Skin epidermis (tissue), 12 donors: ENCODE measurements around the gene GIMAP8.

Experiments used
- H3K27ac ChIP-seq, 21 experiments: fragments of 200-600 bp; sonication (generic) in 11 of 21; one replicate each; pipeline ENCODE4 v1.5.0; 2020; ENCODE audit warnings: mild to moderate bottlenecking in 3 of 21, inconsistent platforms in 2 of 21, moderate library complexity in 2 of 21
- H3K4me3 ChIP-seq, 7 experiments: fragments of 200-600 bp; sonication (generic) in 2 of 7; one replicate each; pipeline ENCODE4 v1.5.0; 2020; ENCODE audit warnings: inconsistent platforms in 2 of 7, mild to moderate bottlenecking in 2 of 7, moderate library complexity in 1 of 7

The GIMAP8 gene

DNA sequence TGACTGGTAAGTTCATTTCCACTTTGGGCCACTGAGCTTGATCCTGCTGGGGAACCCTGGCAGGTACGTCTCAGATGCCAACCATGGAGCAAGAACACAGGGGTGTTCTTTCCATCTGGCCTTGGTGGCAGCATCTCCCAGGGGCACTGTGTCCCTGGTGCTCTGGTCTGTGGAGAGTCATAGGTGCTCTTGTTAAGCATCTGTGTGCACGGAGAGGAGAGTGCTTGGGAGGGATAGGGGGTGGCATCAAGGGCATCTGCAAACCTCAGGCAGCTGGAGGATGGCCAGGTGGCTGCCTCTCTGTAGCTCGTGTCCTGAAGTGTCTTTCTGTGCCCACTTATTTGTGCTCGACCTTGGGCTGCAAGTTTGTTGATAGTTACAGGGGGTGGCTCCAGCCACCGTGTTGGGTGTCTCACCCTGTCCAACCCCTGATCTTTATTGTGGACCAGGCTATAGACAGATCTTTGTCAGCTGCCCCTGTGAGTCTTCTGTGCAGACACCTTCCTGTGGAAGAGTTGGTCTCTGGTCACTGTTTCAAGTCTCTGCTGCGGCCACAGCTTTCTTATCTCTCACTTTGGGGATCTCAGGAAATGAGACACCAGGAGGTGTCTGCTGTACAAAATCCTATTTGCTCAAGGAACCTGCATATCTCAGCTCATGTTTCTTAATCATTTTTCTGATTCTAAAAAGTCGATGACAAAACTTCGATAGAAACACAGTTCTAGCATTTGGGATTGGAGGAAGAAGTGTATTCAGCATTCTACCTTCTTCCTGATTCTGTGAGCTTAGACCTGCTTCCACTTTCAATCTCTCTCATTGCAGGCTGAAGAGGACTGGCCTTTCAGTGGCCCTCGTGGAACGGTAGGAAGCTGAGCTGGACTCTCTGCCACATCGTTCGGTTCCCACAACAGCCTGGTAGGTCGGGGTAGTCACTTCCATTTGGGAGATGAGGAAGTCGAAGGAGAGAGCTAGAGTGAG lies 17.2 kb upstream of the GIMAP8 start:
- Histone ChIP-seq H3K27ac (peak overlapping the region in 1 of 21 experiments; percentile 42), H3K4me3 (no peak overlapping the region)

DNA sequence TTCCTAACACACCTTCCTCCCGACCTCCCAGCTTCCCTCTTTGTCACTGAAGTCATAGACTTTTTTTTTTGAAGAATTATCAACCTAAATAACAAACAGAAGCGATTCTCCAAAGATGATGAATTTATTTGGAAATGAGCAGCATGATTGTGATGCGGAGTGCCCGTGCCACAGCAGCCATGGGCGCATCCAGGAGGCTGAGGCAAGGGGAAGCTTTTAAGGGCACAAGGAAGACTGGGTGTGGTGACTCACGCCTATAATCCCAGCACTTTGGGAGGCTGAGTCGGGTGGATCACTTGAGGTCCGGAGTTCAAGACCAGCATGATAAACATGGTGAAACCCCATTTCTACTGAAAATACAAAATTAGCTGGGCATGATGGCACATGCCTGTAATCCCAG lies 16.2 kb upstream of the GIMAP8 start:
- H3K27ac ChIP-seq, result no peak overlapping the region
- H3K4me3 ChIP-seq, result no peak overlapping the region

DNA sequence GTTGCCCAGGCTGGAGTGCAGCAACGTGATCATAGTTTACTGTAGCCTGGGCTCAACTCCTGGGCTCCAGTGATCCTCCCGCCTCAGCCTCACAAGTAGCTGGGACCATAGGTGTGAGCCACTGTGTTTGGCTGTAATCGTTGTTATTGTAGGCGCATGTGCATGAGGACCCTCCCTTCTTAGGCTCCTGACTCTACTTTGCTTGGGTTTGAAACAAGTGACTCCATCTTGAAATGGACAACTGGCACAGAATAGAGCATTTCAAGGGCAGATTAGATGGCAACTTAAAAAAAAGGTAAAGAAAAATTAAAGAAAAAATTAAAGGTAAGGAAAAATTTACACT lies 15.4 kb upstream of the GIMAP8 start:
- no peak overlapping the region for H3K27ac ChIP-seq
- no peak overlapping the region for H3K4me3 ChIP-seq

DNA sequence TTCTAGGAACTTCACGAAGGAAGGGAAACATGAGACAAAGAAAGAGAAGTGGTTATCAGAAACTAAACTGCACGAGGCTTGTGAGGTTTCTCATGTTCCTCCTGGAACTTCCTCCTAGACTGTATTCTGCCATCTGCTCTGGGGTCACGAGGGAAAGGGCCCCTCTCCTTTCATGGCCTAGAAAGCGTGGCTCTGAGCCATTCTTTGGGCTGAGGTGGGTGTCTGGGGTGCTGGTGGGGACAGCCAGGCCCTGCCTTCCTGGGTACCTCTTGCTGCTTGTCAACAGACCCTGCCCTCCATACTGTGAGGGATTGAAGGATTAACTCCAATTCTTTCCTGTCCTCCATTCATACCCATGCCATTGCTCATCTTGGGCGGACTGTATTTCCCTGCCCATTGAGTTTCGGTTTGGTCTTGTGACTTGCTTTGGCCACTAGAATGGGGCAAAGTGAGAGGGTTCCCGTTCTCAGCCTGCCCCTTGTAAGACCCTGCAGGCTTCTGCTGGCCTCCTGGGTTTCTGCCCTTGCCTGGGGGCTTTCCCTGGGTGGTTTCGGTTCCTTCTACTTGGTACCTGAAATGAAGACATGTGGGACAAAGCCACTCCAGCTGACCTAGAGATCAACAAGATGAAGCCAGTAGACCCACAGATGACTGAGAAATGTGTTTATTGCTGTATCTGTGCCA lies 14.9 kb upstream of the GIMAP8 start:
- H3K27ac ChIP-seq, result no peak overlapping the region

DNA sequence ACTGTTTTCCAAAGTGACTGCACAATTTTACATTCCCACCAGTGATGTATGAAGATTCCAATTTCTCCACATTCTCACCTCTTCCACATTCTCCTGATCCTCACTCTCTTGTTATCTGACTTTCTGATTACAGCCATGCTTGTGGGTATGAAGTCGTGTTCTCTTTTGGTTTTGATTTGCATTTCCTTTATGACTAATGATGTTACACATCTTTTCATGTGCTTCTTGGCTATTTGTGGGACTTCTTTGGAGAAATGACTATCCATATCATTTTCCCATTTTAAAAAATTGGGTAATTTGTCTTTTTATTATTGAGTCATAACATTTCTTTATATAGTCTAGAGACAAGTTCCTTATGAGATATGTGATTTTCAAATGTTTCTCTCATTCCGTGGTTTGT lies 10.5 kb upstream of the GIMAP8 start:
- no peak overlapping the region for H3K4me3 ChIP-seq

More for the DNA sequence above, 14.9 kb upstream of the GIMAP8 start:
- no peak overlapping the region for H3K4me3 ChIP-seq

DNA sequence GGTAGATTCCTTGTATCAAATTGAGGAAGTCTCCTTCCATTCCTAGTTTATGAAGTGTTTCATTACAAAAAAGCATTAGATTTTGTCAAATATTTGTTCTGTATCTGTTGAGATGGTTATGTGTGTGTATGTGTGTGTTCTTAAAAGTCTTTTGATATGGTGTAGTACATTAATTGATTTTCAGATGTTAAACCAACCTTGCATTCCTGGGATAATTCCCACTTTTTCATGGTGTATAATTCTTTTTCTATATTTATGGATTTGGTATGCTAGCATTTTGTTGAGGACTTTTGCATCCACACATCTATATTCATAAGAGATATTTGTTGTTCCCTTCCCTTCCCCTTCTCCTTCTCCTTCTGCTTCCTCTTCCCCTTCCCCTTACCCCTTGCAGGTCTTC lies 8.9 kb upstream of the GIMAP8 start:
- H3K4me3 ChIP-seq, result no peak overlapping the region
- no peak overlapping the region for H3K27ac ChIP-seq

More for the DNA sequence above, 10.5 kb upstream of the GIMAP8 start:
- H3K27ac ChIP-seq, result no peak overlapping the region

DNA sequence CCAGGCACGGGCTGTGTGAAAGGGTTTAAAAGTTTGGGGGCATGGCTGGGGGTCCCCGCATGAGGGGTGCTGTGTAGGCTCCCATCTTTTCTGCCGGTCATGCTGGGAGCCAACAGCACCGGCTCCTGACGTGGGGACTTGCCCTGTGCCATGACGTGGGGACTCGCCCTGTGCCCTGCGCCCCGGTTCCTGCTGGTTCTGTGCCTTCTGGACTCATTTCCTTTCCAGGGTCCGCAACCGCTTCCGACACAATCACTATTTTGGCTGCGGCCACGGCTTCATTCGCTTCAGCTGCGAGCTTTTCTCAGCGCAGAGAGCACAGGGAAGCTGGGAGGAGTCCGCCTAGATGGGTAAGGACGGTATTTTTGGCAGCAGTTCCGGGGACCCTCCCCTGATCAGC lies 7.6 kb upstream of the GIMAP8 start:
- no peak overlapping the region for H3K4me3 ChIP-seq
- H3K27ac ChIP-seq, result no peak overlapping the region

DNA sequence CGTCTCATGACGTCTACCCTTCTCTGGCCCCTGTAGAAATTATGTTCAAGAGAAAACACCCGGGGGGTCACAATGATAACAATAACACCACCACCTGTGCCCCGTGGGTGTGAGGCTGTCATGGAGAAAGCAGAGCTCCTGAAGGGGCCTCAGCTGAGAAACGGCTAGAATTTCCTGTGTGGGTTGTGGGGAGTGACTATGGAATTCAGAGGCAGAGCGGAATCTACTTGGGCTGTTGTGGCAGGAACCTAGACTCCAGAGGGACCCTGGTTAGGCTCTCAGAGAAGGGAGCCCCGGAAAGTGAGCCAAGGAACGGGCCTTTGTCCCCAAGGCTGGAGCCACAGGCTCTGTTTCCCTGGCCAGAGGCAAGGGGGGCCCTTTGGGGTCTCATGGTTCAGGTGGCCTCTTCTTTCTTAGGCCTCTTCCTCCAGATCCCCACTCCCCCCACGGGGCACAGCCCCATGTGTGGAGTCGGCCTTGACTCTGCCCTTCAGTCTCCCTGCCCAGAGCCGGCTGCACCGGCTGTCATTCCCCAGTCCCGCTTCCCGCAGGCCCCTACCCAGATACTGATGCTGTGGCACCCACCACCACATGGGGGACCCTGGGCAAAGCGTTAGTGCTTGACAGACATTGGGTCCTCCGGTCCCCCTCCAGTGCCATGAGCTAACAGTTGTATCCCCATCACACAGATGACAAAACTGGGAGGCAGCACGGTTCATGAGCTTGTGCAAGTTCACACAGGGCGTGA lies 6.5 kb upstream of the GIMAP8 start:
- Histone ChIP-seq H3K27ac (no peak overlapping the region), H3K4me3 (no peak overlapping the region)

DNA sequence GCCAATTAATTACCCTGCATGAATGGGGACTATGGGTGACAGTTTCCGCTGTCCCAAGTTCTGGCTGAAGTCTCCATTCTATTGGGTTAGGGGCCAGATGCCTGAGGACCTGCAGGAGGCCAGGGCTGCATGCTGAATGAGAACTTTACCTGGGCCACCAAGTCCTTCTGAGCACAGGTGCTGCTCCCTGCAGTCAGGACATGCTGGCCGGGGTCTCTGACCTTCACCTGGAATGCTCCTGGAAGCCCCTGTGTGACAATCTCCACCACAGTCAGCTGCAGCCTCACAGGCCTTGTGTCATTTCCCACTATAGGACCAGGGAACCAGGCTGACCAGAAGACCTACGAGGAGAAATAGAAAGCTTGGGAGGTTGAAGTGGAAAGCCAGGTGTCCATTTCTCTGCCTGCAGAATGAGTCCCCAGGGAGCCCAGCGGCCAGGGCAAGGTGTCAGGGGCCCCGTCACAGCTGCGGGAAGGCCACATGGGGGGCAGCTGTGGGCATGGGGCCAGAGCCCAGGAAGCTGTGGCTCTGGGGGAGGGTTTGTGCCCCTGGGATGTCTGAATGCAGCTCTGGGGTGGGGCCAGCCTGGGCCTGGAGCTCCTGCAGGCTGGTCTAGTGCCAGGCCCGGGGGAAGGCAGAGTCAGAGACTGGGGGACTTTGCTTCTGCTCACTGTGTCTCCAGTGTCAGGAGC lies 5.6 kb upstream of the GIMAP8 start:
- Histone ChIP-seq H3K4me3 (no peak overlapping the region), H3K27ac (no peak overlapping the region)

DNA sequence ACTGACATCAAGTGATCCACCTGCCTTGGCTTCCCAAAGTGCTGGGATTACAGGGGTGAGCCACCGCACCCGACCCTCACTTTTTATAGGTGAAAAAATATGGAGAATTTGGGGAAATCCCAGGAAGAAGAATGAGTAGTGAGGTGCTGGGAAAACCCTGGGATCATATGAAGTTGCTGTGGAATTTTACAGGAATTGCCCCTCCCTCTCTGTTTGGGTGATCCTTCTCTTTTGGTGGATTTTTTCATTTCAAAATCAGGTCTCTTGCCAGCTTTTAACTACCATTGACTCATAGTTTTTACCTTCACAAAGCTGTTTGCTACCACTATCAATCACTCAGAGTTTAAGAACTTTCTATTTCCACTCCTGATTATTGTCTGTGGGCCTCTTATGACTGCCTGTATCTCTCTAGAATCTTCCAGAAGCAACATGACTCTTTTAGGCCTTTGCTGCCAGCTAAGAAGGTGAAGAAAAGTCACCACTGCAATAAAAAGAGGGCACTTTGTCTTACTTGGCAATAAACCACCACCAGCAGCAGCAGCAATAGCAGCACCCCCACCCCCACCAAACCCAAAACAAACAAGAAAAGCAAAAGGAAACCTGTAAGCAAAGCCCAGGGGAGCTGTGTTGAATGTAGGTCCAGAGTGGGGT lies 4.0 kb upstream of the GIMAP8 start:
- H3K4me3 ChIP-seq, result no peak overlapping the region
- no peak overlapping the region for H3K27ac ChIP-seq

DNA sequence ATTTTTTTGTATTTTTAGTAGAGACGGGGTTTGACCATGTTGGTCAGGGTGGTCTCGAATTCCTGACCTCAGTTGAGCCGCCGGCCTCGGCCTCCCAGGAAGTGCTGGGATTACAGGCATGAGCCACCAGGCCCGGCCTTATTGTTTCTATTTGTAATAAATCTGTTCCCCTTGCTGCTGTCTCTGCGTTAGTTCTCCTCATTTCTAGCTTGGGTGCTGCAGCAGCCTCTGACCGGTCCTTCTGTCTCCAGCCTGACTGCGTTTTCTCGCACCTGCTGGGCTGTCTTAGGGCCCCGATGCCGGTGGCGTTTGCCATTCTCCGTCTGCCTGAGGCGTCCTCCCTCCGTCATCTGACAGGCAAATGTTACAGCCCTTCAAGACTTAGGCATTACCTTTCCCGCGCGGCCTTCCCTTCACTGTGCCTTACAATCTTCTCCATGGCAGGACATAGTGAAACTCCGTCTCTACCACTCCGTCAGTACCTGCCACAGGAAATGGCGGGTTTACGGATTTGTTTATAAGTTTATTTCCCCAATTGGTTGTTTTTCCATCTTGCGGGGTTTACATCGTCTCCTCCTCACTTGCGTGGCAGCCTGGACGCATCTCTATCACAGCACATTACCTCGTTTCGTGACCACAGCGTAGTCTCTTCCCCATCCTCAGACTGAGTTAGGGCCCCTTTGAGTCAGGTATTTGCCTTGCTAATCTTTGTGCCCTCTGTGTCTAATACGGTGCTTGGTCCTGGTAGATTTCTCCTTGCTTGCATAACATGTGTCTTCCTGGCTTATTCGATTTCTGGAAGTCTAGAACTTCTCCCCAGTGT lies 2.3 kb upstream of the GIMAP8 start:
- H3K4me3 ChIP-seq, result no peak overlapping the region

DNA sequence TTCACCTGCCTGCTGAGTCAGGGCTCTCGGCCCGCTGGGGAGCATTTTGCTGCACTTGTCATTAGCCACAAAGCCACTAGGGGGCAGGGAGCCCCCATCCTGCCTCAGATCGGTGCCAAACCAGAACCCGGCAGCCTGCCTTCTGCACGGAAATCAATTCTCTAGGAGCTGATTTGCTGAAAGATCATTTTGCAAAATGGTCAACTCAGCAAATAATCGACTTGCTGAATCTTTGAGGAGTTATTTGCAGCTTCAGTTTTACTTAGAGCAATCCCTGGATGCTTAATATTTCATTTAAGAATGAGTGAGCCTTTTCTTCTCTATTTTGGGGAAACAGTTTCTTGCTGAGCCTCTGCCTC lies 1.7 kb upstream of the GIMAP8 start:
- H3K27ac ChIP-seq, result peak overlapping the region in 14 of 21 experiments; percentile 1 to 95 (median 76)
- no peak overlapping the region for H3K4me3 ChIP-seq

More for the DNA sequence above, 2.3 kb upstream of the GIMAP8 start:
- H3K27ac ChIP-seq, result peak overlapping the region in 4 of 21 experiments; percentile 1 to 95 (median 78)

DNA sequence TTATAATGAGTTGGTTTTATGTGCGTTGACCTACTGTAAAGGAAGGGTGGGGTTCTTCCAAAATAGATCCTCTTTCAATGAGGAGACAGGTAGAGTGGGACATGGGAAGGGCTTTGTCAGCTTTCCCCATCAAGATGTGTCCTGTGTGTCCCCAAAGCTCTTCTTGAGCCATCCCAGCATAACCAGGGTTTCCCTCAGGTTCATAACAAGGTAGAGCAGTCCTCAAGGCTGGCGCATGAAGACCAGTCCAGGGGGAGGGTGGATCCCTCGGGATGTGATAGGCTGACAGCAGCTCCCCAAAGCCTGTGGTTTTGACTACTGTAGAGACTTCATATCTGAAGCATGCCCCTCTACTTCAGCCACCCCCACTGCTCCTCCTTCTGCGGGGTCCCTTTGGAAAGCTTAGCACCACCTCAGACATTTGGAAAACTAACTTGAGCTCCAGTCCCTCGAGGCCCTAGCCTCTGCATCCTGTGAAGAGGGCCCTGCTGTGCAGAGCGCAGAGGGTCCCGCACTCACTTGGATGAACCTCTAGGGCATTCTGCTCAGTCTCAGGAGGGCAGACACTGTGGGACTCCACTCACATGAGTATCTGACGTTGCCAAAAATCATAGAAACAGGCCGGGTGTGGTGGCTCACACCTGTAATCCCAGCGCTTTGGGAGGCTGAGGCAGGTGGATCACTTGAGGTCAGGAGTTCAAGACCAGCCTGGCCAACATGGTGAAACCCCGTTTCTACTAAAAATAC lies 1.1 kb upstream of the GIMAP8 start:
- no peak overlapping the region for H3K4me3 ChIP-seq
- H3K27ac ChIP-seq, result peak overlapping the region in 17 of 21 experiments; percentile 1 to 95 (median 80)

DNA sequence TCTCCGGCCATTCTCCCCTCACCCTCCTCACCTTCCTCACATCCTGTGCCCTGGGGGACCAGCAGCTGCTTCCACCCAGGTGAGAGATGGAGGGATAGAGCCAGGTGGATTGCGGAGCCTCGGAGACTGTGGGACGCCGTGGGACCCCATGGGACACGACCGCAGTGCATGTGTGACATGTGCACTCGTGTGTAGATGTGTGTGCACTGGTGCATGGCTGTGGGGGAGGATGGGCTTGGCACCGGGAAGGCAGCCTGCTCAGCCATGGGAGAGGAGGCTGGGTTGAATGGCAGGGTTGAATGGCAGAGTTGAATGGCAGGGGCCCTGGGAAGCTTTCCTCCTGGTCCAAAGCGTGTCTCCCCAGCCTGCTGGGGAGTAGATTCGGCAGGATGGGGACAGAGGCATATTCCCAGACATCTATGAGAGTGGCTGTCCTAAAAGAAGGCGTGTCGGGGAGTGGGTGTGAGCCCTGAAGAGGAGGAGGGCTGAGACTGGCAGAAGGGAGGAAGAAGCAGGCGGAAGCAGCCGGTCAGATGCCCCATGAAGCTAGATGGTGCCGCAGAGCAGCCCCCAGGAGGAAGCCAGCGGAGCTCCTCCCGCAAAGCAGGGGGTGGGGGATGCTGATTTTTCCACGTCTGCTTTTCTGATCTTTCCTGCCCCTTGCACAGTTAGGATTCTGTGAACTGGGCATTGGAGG lies 815 bp downstream of the GIMAP8 start:
- peak overlapping the region; percentile 18 to 46 (median 35) for H3K4me3 ChIP-seq
- peak overlapping the region; percentile 13 to 95 (median 79) for H3K27ac ChIP-seq

DNA sequence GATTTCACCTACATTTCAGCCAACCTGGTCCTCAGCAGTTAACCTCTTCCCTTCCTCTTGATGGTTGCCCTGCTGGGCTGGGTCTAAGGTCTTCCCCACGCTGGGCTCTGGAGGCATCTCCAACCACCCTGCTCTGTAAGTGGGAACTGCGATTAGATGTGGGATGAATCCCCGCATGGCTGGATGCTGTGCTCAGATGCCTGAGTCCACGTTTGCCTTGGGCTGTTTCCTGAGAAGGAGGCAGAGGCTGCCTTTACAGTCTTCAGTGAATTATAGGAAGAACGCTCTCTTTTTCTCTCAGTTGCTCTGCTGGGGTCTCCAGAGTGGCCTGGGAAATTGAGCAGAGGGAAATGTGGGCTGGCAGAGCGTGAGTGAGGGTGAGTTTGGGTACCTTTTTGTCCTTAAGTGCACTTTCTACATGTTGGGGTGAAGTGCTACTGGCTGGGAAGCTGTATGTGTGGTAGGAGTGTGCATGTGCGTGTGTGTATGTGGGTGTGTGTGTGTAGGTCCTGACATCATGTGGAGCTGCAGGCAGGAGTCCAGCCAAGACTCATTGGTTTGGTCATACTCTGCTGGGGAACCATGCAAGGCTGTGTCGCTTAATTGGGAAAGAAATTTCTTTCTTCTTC lies 1.5 kb downstream of the GIMAP8 start:
- Histone ChIP-seq H3K4me3 (peak overlapping the region; percentile 18 to 46 (median 35)), H3K27ac (peak overlapping the region; percentile 33 to 95 (median 79))

DNA sequence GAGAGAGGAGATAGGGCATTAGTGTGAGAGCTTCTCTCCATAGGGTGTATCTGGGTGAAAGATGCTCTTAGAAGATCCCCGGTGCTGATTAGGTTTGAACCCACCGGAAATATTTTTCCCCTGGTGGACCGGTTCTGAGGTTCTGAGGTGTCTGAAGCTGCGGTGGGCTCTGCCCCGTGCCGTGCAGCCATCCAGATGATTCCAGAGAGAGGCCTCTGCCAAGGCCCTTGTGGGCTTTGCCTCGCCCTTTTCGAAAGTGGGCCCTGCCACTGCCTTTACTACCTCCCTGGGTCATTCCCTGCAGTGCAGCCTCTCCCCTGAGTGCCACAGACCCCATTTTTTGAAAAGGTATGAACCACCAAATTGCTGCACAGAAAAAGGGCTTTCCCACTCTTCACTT lies 2.8 kb downstream of the GIMAP8 start:
- H3K27ac ChIP-seq, result peak overlapping the region in 10 of 21 experiments; percentile 14 to 95 (median 58)

More for the DNA sequence above, 2.8 kb downstream of the GIMAP8 start:
- peak overlapping the region in 3 of 7 experiments; percentile 18 to 38 (median 28) for H3K4me3 ChIP-seq
